ENCODE data around the gene MORF4L1.
"Not testable (repeated sequence)": the region's sequence is repeated elsewhere in the genome, so short reads cannot be mapped to it uniquely, and the experiment has no call there.

The MORF4L1 gene

DNA sequence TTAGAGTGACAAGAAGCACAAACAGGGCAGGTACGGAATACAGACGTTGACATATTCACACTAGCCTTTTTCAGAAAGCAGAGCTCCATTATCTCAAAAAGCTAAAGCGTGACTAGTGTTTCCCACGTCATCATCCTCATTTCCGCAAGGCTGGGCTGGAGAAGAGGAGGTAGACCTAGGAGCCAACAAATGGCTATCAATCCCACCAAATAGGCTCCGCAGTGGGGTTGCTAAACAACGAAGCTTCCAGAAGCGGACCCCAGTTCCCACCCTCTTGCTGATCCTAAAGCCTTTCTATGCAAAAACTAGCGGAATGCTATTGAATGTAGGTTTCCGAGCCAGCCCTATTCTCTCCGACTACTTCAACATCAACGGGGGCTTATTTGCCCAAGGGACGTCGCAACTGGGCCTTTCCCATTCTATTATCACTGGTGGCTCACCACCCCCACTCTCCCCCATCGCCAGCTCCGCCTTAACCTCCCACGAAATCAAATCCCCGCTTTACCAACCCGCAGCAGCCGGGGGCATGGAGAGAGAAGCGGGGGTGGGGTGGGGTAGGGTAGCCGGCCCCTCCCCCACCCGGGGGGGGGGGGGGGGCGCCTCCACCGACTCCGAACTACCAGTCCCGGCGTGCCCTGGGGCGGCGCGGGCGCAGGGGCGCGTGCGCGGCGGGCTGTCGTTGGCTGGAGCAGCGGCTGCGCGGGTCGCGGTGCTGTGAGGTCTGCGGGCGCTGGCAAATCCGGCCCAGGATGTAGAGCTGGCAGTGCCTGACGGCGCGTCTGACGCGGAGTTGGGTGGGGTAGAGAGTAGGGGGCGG lies at the start of gene MORF4L1:
Gene MORF4L1 (plus strand): TSS at position 736 of the 817 bp plus-strand sequence. CDS start 128 bp downstream, outside the sequence.
- in situ Hi-C loops (cut with MboI; ENCODE audit: low sequenced_read_pairs): no loop called here

DNA sequence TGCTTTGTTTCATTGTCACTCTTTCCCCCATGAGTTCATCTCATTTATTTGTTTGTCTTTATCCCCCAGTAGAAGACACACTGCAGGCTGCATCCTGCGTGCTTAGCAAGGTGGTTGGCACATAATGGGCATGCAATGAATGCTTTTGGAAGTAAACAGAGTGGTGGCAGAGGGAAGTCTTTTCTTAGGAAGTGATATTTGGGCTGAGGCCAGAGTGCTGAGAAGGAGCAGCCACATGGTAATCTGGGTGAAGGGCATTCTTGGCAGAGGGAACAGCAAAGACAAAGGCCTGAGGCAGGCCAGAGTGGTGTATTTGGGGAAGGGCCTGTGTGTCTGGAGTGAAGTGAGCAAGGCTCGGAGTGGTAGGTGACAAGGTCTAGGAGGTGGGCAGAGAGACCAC lies 43.8 kb upstream of the MORF4L1 start:
- in situ Hi-C loops (cut with MboI; ENCODE audit: low sequenced_read_pairs): no loop called here

- in situ Hi-C loops (cut with MboI; ENCODE audit: low sequenced_read_pairs): no loop called here
Measured at GRCh38 chr15:78830514-78831228, 42.0 kb upstream of the MORF4L1 start.

DNA sequence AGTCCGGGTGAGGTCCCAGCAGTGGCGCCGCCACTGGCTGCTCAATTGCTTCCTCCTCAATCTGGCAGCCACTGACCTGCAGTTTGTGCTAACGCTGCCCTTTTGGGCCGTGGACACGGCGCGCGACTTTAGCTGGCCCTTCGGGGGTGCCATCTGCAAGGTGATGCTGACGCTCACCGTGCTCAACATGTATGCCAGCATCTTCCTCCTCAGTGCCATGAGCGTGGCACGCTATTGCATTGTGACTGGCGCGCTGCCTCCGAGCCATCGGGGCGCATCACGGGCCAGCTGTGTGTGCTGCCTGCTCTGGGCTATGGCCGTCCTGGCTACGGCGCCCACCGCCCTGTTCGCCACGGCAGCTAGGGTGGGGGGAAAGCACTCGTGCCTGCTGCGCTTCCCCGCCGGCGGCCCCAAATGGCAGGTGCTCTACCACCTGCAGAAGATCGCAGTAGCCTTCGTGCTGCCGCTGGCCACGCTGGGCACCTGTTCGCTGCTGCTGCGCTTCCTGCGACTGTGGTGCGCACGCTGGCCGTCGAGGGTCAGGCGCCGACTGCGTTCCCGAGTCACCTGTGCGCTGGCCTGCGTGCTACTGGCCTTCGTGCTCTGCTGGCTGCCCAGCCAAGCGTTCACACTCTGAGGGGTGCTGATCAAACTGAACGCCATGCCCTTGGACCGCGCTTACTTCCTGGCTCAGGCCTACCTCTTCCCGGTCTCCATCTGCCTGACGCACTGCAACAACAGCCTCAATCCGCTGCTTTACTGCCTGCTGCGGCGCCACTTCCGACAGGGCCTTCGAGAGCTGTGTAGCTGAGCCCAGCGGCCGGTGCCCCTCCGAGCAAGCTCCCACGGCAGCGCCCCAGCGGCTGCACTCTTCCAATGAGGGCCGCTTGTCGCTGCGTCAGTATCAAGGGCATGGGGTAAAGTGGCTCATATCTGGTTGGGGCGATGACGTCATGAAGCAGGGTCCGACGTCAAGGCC lies 41.2 kb upstream of the MORF4L1 start:
- in situ Hi-C loops (cut with MboI; ENCODE audit: low sequenced_read_pairs): no loop called here

DNA sequence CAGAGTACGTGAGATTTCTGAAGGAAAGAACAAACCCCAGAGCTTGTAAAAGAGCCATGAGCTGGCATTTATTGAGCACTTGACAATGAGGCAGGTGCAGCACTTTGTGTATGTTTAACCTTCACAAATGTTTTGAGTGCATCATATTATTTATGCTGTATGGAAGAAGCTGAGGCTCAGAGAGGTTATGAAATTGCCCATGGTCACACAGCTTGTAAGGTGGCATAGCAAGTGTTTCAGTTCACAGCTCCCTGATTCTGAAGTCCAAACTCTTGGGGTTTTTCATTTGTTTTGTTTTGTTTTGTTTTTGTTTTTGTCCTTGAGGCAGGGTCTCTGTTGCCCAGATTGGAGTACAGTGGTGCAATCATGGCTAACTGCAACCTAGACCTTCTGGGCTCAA lies 36.4 kb upstream of the MORF4L1 start:
- in situ Hi-C loops (cut with MboI; ENCODE audit: low sequenced_read_pairs): no loop called here

- in situ Hi-C loops (cut with MboI; ENCODE audit: low sequenced_read_pairs): no loop called here
Measured at GRCh38 chr15:78837131-78837530, 35.6 kb upstream of the MORF4L1 start.

GRCh38 chr15:78837543-78837942 lies 35.1 kb upstream of the MORF4L1 start:
- in situ Hi-C loops (cut with MboI; ENCODE audit: low sequenced_read_pairs): no loop called here

- in situ Hi-C loops (cut with MboI; ENCODE audit: low sequenced_read_pairs): no loop called here
Measured at GRCh38 chr15:78838489-78838888, 34.2 kb upstream of the MORF4L1 start.

DNA sequence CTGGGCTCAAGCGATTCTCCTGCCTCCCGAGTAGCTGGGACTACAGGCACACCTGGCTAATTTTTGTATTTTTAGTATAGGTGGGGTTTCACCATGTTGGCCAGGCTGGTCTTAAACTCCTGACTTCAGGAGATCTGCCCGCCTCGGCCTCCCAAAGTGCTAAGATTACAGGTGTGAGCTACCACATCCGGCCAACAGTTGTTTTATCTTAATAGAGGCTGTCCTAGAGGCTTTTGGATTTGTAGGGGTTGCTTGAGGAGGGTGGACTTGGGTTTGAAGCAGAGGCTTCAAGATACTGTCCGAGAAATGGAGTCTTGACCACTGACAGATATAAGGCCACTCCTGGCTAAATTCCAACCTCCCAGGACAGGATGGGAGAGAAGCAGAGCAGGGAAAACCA lies 33.5 kb upstream of the MORF4L1 start:
- in situ Hi-C loops (cut with MboI; ENCODE audit: low sequenced_read_pairs): not testable (repeated sequence)

DNA sequence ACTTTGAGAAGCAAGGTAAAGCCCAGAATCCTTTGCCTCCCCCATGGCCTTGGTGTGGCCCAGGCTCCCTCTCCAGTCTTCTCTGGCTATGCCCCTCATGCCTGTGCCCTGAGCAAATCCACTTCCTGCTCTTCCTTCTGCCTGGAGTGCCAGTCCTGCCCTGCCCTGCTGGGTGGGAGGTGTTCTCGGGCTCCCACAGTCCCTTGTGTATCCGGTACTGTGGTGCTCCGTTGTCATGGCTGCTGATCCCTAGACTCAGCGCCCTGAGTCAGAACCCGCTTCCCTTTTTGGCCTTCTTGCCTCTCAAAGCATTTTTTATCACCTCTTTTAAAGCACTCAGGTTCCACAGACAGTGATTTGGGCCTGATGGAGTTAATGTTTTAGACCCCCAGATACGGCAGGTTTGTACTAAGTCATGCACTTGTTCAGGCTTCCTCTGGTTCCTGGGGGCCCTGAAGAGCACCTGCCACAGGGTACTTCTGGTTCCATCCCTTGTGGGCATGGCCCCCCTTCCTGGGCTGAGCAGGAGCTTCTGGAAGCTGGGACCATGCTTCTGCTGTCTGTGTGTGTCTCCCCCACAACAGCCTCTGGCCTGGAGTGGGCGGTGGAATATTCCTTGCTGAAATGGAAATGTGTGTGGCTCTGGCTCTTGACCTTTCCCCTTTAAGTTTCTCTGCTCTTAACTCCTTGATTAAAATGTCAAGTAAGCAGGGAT lies 31.9 kb upstream of the MORF4L1 start:
- in situ Hi-C loops (cut with MboI; ENCODE audit: low sequenced_read_pairs): no loop called here

DNA sequence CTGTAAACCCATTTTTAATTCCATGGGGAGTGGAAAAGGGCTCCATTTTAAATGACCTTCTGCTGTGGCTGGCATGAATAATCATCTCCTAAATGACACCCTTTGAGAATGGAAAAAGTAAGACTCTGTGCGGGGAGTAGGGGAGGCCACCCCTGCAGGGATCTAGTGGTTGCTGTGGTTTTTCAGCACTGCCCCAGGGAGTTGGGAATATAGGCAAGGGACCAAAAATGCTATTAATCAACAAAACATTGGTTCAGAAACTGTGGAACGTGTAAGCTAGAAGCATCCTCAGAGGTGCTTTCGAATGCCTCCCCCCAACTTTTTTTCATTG lies 31.3 kb upstream of the MORF4L1 start:
- in situ Hi-C loops (cut with MboI; ENCODE audit: low sequenced_read_pairs): no loop called here

DNA sequence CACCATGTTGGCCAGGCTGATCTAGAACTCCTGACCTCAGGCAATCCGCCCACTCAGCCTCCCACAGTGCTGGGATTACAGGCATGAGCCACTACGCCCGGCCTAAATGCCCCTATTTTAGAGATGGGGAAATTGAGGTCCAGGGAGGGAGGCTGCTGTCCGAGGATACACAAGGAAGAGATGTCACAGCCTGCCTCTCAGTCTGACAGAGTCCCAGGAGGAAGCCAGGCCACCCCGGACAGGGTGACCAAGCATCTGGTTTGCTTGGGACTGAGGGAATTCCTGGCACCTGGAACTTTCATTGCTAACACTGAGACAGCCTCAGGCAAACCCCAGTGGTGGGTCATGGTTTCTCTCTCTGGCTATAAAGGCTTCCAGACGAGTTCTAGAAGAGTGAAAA lies 30.8 kb upstream of the MORF4L1 start:
- in situ Hi-C loops (cut with MboI; ENCODE audit: low sequenced_read_pairs): no loop called here

DNA sequence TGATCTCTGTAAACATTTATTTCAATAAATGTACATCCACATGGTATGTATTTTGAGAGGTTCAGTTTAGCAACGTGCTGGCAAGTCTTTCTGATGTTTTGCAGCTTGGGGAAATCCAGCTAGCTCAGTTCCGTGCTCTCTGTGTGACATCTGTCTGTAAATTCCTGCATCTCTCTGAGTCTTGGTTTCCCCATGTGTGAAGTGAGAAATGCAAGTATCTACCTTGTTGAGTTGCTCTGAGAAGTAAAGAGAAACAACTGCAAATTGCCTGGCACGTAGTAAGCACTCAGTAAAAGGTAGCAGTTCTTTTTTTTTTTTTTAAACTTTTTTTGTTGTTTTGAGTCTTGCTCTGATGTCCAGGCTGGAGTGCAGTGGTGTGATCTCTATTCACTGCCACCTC lies 30.2 kb upstream of the MORF4L1 start:
- in situ Hi-C loops (cut with MboI; ENCODE audit: low sequenced_read_pairs): no loop called here

GRCh38 chr15:78846906-78847305 lies 25.8 kb upstream of the MORF4L1 start:
- in situ Hi-C loops (cut with MboI; ENCODE audit: low sequenced_read_pairs): not testable (repeated sequence)

DNA sequence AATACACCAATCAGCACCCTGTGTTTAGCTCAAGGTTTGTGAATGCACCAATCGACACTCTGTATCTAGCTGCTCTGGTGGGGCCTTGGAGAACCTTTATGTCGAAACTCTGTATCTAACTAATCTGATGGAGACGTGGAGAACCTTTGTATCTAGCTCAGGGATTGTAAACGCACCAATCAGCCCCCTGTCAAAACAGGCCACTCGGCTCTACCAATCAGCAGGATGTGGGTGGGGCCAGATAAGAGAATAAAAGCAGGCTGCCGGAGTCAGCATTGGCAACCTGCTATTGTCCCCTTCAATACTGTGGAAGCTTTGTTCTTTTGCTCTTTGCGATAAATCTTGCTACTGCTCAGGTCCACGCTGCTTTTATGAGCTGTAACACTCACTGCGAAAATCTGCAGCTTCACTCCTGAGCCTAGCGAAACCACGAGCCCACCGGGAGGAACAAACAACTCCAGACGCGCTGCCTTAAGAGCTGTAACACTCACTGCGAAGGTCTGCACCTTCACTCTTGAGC lies 25.2 kb upstream of the MORF4L1 start:
- in situ Hi-C loops (cut with MboI; ENCODE audit: low sequenced_read_pairs): not testable (repeated sequence)

GRCh38 chr15:78850352-78850751 lies 22.3 kb upstream of the MORF4L1 start:
- in situ Hi-C loops (cut with MboI; ENCODE audit: low sequenced_read_pairs): no loop called here

DNA sequence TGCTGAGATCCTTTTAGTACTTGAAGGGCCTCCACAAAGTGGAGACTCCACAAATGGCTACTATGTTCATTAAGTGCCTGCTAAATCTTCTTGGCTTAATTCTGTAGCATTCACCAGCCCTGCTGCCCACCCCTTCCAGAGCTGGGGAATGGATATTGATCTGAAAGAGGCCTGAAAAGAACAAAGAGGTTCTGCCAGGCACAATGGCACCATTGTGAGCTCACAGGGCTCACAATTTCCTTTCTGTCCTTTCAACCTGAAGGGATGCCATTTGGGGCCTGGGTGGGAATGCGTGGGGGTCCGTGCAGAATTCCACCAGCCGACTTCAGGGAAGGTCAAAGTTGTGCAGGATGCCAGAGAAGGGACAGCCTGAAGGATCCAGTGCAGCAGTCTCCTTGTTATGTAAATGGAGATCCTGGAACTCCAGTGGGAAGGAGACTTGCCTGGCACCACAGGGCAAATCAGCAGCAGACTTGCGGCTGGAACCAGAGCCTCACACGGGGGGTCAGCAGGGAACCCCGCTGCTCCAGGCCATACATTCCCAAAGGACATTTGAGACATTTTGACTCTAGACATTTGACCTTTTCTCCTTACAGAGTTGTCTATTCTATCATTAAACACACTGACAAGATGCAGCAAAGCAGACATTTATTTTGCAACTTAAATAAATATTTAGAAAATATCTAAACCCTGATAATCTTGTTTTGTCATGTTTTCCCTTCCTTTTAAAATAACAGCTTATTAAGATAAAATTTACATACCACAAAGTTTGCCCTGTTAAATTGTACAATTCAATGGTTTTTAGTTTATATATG lies 21.5 kb upstream of the MORF4L1 start:
- in situ Hi-C loops (cut with MboI; ENCODE audit: low sequenced_read_pairs): no loop called here

- in situ Hi-C loops (cut with MboI; ENCODE audit: low sequenced_read_pairs): no loop called here
Measured at GRCh38 chr15:78853500-78853899, 19.2 kb upstream of the MORF4L1 start.

GRCh38 chr15:78854833-78855372 lies 17.8 kb upstream of the MORF4L1 start:
- in situ Hi-C loops (cut with MboI; ENCODE audit: low sequenced_read_pairs): no loop called here

All from HL-60/S4 treated with retinoic acid at 250 ng/mL for 4 days and 3 days (cell line).